Measurements from ENCODE around the gene SPRYD3.
A peak's percentile ranks its signal among the peaks of the same experiment; 100 is the strongest.

Gene SPRYD3

GRCh38 chr12:53063708-53064612, 15.2 kb downstream of the SPRYD3 start:
- no peak for DNase-seq (ENCODE audit: low read depth)

DNA sequence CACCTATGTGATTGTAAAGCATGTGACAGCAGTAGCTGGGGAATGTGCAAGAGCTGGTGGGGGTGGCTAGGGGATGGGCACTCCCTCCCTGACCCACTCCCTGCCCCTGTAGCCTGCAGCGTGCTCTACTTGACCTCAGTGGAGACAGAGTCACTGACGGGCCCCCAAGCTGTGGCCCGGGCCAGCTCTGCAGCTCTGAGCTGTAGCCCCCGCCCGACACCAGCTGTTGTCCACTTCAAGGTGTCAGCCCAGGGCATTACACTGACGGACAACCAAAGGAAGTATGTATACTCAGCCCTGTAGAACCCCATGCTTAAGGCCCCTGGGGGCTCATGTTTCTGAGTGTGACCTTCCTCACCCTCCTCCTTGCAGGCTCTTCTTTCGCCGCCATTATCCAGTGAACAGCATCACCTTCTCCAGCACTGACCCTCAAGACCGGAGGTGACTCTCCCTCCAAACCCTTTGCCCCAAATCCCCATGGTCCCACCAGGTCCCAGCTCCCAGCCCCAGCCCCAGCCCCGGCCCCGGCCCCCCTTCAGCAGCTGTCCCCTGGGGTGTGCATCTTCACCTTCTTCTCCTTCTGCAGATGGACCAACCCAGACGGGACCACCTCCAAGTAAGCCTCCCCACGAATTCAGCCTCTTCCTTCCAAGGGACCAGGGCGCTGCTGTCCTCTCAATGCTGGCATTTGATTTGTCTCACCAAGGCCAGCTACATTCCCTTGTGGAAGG, 16.0 kb downstream of the SPRYD3 start:
- DNase-seq (ENCODE audit: low read depth) = no peak

DNA sequence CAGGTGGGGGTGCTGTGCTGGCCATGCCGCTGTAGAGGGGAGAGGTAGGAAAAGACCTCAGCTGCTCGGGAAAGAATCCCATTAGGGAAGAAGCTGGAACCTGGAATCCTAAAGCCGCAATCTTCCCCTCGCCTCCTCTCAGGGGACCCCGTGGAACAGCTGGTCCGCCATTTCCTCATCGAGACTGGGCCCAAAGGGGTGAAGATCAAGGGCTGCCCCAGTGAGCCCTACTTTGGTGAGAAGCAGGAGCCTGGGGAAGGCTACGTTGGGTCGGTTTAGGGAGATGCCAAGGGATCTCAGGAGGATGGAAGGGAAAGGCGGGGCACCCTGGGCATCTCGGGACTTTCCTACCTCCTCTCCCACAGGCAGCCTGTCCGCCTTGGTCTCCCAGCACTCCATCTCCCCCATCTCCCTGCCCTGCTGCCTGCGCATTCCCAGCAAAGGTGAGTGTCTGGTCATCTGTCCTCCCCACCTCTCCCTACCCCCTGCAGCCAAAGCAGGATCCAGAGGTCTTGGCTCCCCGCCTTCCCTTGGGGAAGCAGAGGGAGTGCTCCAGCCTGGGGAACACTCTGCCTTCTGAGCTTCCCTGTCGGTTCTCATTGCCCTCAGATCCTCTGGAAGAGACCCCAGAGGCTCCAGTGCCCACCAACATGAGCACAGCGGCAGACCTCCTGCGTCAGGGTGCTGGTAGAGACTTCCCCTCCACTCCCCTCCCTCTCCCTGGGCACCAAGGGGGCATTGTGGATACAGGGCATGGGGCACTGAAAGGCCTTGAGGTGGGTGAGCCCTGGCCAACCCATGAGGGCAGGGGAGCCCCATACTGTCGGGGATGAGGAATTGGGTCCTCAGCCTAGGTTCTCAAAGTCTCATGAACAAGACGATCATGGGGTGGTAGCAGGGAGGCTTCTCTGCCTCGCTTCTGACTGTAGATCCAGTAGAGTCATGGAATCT, 16.9 kb downstream of the SPRYD3 start:
- DNase-seq (ENCODE audit: low read depth) = no peak

DNA sequence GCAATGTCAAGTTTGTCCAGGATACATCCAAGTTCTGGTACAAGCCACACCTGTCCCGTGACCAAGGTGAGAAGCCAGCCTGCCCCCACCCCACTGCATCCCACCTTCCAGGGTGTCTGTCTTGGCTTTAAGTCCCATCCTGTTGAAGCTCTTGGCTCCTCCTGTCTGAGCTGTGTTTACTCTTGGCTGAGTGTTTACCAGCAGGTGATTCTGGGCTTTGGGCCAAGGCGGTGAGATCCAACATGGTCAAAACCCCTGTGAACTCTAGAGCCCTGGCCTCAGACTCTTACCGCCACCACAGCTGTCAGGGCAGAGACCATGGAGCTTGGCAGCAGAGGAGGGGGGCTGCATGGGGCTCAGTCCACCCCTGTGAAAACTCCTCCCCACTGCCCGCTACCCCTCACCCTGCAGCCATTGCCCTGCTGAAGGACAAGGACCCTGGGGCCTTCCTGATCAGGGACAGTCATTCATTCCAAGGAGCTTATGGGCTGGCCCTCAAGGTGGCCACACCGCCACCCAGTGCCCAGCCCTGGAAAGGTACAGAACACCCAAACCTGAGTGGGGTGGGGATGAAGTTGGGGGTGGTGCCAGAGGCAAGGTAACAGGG, 17.7 kb downstream of the SPRYD3 start:
- DNase-seq (ENCODE audit: low read depth) = no peak

DNA sequence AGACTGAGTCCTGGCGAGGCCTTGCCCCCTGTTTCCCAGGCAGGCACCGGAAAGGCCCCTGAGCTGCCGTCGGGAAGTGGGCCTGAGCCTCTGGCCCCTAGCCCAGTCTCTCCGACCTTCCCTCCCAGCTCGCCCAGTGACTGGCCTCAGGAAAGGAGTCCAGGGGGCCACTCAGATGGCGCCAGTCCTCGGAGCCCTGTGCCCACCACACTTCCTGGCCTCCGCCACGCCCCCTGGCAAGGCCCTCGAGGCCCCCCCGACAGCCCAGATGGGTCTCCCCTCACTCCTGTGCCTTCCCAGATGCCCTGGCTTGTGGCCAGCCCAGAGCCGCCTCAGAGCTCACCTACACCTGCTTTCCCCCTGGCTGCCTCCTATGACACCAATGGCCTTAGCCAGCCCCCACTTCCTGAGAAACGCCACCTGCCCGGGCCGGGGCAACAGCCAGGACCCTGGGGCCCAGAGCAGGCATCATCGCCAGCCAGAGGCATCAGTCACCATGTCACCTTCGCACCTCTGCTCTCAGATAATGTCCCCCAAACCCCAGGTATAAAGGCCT, 18.4 kb downstream of the SPRYD3 start:
- no peak for DNase-seq (ENCODE audit: low read depth)

- no peak for DNase-seq (ENCODE audit: low read depth)
Measured at GRCh38 chr12:53060064-53060720, 19.0 kb downstream of the SPRYD3 start.

- no peak for DNase-seq (ENCODE audit: low read depth)
Measured at GRCh38 chr12:53059434-53060063, 19.6 kb downstream of the SPRYD3 start.

- DNase-seq (ENCODE audit: low read depth) = no peak
Measured at GRCh38 chr12:53058674-53059433, 20.3 kb downstream of the SPRYD3 start.

GRCh38 chr12:53057816-53058500, 21.2 kb downstream of the SPRYD3 start:
- DNase-seq (ENCODE audit: low read depth) = no peak

GRCh38 chr12:53056901-53057300, 22.3 kb downstream of the SPRYD3 start:
- no peak for DNase-seq (ENCODE audit: low read depth)

- DNase-seq (ENCODE audit: low read depth) = no peak
Measured at GRCh38 chr12:53056296-53056695, 22.9 kb downstream of the SPRYD3 start.

DNA sequence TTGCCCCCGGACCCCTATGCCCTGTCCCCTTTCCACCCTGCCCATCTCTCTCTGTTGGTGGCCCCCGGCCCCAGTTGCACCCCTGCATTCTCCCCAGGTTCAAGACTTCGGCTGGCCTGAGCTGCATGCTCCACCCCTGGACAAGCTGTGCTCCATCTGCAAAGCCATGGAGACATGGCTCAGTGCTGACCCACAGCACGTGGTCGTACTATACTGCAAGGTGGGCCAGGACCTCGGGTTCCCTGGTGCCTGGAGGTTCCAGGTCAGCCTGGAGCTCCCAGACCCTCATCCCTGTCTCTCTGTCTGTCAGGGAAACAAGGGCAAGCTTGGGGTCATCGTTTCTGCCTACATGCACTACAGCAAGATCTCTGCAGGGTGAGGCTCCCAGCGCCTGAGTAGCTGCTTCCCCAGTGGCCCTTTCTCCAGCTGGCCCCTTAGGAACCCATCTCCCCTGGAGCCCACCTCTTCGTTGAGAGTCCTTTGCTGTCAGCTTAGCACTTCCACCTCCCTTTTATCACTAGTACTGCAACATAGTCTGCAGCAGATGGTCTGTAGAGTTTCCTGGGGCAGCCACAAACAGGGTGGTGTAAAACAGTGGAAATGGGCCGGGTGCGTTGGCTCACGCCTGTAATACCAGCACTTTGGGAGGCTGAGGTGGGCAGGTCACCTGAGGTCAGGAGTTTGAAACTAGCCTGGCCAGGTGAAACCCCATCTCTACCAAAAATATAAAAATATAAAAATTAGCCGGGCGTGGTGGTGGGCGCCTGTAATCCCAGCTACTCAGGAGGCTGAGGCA, 23.5 kb downstream of the SPRYD3 start:
- DNase-seq (ENCODE audit: low read depth) = no peak

DNA sequence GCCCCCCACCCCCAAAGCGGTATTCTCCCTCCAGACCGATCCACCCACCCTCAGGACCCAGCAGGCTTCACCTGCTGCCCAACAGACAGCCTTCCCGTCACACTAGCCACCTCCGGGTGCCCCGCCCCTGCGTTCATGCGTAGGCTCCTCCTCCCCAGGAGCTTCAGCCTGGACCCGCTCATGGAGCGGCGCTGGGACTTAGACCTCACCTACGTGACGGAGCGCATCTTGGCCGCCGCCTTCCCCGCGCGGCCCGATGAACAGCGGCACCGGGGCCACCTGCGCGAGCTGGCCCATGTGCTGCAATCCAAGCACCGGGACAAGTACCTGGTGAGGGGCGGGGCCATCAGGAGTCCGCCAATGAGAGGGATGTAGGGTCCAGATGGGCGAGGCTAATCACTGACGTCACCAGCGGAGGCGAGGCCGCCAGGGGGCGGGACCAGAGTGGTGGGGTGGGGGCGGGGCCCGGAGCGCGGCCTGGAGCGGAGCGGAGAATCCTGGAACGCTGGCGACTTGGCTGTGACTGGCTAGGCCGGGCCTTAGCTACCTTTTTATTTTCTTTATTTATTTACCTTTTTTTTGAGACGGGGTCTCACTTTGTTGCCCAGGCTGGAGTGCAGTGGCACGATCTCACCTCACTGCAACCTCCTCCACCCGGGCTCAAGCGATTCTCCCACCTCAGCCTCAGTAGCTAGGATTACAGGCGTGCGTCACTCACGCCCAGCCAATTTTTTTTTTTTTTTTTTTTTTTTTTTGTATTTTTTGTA, 24.9 kb downstream of the SPRYD3 start:
- DNase-seq (ENCODE audit: low read depth) = peak; percentile 83

- no peak for DNase-seq (ENCODE audit: low read depth)
Measured at GRCh38 chr12:53053218-53054111, 25.7 kb downstream of the SPRYD3 start.

- DNase-seq (ENCODE audit: low read depth) = no peak
Measured at GRCh38 chr12:53052419-53053217, 26.6 kb downstream of the SPRYD3 start.

Data from stimulated activated CD8-positive, alpha-beta memory T cell treated with anti-CD3 and anti-CD28 coated beads, Interleukin-15, amount 100 ng/mL, for 24 hours (primary cell).